CD4-positive, alpha-beta T cell treated with Interleukin-15 for 1 hour (primary cell): Measurements from ENCODE around the gene PLXNA1.
A peak's percentile ranks its signal among the peaks of the same experiment; 100 is the strongest.

Source experiments
- DNase-seq: peaks from one replicate; pipeline ENCODE4 v3.0.0-alpha.2; 2020

Gene PLXNA1

GRCh38 chr3:126982471-126983175, at the start of gene PLXNA1:
Gene PLXNA1 (plus strand): TSS chr3:126983115. CDS start chr3:126988594, 5,479 bp downstream.
- DNase-seq: peak; percentile 90

DNA sequence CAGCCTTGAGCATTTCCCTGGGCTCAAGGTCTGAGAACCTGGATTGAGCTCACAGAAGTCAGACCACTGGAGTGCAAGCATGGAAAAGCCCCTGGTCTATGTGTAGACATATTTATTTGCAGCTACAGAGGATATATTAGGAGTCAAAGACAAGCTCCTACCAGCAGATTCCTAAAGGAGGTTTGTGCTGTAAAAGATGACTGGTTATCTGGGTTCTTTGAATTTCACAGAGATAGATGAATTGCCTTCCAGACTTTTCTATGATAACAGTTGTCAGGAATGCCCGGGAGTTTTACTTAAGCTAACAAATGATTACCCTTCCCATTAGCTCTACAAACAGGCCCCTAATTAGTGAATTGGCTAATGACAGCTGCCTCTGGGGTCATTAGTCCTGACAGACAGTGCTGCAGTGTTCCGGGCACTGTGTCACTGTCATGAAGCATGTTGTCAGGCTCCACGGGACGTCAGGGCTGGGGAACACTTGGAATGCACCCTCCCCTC, 48.8 kb upstream of the PLXNA1 start:
- DNase-seq: no peak

GRCh38 chr3:126934991-126935390, 47.9 kb upstream of the PLXNA1 start:
- DNase-seq: no peak

GRCh38 chr3:126935756-126936509, 47.0 kb upstream of the PLXNA1 start:
- no peak for DNase-seq

DNA sequence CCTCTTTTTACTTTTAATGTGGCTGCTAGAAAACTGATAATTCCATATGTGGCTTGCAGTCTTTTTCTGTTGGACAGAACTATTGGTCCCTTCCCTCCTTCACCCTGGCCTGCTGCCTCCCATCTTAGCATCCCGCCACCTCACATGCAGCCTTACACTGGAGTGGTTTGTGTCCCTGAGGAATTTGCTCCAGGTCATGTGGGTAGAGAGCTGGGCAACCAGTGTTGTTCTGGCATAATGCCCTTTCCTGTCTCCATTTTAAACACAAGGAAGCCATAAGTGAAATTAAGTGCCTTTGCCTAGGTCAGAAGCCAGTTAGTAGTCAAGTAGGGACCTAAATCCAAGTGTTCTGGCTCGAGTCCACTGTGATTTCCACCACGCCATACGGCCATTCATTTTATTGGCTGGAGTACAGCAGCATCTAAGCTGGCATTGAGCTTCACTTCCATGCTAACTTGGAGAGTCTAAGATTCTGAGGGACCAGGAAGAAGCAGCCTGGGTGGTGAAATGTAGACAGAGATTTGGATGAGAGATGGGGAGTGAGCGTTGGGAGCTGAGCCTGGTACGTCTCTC, 46.0 kb upstream of the PLXNA1 start:
- no peak for DNase-seq

DNA sequence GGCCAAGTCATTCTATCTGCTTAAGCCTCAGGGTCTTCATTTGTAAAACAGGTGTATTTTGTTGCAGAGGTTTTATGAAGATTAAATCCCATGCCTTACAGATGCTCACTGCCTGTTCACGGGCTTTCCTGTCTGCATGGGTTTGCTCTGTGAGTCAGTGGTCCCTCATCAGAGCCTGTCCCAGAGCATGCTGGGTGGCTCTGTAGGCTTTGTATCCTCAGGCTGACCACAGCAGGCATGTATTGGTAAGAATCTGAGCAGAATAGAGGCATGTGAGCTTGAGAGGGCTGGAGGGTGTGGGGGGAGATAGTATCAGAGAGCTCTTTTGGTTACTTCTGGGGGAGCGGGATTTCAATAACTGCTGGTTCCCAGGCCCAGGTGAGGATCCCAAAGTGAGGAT, 45.4 kb upstream of the PLXNA1 start:
- DNase-seq: no peak

DNA sequence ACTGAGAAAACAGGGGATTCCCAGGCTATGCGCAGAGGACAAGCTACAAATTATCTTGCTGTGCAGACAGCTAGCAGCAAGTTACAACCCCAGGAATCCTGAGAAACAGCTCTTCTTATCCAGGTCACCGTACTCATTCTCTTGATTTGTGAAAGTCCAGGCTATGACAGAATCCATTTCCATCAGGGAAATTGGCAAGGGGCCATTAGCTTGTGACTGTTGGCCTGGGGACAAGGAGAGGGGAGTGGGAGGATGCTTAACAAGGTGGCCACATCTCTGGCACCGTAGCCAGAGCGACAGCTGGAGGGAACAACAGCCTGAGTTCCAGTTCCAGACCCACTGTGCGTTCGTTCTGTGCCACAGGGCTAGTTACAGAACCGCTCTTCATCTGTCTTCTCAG, 44.9 kb upstream of the PLXNA1 start:
- no peak for DNase-seq

DNA sequence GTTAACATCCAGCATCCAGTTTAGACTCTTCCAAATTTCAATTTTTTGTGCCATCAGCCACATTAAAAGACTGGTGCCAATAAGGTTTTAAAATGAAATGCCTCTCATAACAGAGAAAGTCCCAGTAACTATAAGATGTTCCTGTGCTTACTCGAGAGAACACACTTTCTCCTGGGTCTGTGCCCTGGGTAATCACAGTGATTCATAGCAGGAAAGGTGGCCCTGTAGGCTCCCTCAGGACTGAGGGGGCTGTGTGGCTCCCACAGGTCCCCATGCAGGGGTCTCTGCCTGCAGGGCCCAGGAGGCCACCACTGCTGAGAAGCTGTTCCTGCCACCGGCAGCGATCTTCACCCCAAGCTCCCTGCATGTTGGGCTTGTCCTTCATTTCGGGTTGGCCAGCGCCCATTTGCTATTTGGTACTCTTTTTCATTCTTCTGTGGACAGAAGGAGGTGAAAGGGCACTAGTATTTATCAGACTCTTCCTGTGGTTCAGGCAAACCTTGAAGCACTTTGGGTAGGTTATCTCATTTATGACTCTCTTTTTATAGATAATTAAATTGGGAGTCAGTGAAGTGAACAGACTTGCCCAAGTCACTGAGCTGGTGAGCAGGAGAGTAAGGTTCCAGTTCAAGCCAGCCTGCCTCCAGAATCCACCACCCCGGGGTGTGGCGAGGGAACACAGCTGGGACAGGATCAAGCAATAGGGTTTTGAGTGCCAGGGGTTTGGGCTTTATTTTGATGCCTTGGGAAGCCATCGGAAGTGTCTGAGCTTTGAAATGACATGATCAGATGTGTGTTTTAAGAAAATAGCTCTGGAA, 44.2 kb upstream of the PLXNA1 start:
- no peak for DNase-seq

- no peak for DNase-seq
Measured at GRCh38 chr3:126939338-126939718, 43.6 kb upstream of the PLXNA1 start.

- no peak for DNase-seq
Measured at GRCh38 chr3:126939733-126940132, 43.2 kb upstream of the PLXNA1 start.

DNA sequence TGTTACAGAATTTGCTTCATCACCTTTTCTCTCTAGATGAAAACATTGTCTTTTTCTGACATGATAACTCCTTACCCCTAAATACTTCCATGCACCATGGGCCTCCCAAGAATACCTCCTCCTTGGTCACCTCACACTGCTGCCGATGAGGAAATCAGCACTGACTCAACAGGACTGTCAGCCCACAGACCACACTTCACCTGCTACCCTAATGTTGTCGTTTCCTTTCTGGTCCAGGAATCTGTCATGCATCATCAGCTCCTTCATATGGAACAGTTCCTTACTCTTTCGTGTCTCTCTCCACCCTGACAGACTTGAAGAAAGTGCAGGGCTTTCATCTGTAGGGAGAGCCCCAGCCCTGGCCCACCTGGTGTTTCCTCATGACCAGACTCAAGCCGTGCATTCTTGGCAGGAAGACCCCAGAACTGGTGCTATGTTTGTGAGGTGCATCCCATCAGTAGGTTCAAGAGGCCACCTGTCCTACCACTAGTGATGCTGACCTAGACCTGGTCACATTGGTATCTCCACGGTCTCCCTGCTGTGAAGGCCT, 41.1 kb upstream of the PLXNA1 start:
- no peak for DNase-seq

DNA sequence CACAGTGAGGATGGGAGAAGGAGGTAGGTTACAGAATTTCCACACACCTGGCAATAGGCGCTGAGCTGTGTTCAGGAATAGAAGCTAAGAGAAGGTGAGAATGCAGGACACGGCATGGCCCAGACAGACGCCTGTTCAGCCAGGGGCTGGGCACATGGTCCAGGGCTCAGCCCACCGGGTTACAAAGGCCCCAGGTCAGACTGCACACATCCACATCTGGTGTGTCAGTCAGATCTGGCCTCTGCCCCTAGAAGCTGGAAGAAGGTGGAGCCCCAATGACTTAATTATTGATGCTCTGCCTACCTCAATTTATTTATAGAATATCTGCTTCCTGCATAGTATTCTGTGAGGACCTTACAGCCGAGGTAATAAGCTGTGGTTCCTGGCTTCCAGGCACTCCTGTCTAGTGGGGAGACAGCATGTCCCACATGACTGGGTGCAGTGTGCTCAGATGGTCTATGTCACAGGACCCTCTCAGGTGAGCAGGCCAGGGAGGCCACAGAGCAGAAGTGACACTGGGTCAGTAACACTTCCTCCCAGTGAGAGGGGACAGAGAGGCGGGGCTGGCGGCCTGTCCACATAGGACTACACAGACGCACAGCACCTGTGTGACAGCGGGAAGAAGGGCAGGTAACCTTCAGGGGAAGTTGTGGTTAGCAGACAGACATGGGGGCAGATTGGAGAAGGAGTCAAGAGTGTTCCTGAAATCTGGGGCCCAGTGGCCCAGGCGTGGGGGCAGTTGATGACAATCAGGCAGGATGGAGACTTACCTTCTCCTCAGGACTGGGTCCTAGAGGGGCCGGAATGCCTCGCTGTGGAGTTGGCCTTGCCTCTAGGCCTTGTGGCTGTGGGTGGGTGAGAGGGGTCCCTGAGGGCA, 38.6 kb upstream of the PLXNA1 start:
- DNase-seq: no peak

DNA sequence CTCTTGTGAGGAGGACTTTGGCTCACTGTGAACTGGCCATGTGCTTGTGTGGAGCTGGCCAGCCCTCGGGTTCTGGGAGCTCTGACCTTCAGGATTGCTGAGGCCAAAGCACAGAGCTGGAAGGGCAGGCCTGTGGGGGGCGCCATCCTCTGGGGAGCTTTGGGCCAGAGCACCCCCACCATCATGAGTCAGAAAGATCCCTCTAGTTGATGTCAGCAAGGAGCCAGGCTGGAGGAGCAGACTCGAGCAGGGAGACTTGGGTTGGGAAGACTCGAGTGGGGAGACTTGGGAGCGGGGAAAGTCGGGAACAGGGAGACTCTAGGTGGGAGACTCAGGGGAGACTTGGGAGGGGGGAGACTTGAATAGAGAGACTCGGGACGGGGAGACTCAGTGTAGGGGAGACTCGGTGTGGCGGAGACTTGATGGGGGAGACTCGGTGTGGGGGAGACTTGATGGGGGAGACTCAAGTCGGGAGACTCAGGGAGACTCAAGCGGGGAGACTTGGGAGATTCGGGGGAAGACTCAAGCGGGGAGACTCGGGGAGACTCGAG, 37.7 kb upstream of the PLXNA1 start:
- DNase-seq: no peak

- DNase-seq: no peak
Measured at GRCh38 chr3:126945891-126946290, 37.0 kb upstream of the PLXNA1 start.

DNA sequence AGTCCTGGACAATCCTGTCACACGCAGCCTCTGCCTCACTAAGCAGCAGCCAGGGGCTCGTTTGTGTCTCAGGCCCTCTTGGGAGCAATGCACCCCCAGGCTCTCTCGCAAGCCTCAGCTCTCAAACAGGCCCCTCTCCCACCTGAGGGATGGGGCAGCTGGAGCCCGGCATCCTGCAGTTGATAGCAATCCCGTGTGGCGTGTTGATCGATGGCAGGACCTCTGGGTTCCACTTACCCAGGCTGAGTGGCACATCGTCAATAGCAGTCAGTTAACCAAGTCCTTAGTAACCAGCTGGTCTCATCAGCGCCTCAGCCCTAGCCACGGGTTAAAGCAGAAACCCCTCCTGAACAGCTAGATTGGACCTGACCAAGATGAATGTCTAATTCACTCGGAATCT, 36.5 kb upstream of the PLXNA1 start:
- DNase-seq: no peak

GRCh38 chr3:126947429-126947828, 35.5 kb upstream of the PLXNA1 start:
- DNase-seq: no peak

GRCh38 chr3:126948980-126949535, 33.9 kb upstream of the PLXNA1 start:
- no peak for DNase-seq

GRCh38 chr3:126951561-126951960, 31.4 kb upstream of the PLXNA1 start:
- DNase-seq: no peak

DNA sequence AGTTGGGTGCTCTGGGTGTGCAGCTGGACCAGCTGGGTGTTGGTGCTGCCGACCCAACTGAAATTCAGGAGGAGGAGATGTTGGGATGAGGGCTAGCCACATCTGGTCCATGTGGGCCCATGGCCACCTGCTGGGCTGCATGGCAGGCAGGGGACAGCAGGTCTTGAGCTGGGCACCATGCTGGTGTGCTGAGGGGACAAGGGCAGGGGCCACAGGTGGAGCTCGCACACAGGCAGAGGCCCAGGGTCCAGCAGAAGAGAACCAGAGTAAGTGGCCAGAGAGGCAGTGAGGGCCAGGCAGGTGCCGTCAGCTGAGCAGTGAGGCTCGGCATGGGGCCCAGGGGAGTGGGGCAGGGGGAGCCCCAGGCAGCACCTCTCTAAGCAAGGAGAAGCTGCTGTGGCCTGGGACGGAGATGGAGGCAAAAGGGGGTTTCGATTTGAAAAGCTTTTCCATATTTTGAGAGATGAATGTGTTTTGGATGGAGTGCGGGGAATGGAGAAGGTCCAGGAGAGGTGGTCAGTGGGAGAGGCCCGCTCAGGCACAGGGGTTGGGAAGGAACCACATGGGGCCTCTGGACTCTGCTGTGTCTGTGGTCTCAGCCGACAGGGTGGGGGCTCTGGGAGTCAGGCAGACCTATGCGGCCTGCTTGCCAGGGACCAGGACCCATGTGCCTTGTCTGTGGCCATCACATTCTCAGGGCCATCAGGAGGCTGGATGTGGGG, 30.5 kb upstream of the PLXNA1 start:
- no peak for DNase-seq

DNA sequence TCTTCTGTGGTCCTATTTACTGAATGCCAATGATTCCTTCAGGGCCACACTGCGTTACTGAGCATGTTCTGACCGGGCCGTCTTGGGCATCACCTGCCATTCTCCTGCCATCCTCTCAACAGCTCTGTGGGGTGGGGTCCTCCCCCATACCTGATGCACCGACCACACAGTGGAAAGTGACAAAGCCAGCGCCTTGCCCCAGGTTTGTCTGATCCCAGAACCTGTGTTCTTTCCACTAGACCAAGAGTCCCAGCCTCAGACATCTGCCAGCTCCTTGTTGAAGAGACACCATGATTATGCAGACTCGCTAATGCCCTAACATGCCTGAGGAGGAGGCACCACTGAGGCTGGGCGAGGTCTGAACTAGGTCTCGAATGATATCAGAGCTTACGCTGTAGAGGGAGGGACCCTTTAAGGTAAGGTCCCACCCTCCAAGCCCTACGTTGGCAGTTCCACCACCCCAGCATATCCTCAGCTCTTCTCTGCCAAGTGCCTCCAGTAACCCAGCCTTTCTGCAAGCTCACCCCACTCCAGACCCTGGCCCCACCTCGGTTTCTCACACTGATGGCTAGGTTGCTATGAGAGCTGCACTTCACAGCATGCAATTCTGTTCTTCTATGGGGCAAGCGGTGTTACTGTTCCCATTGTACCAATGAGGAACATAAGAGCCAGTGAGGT, 29.8 kb upstream of the PLXNA1 start:
- DNase-seq: no peak
